Ascending aorta (tissue), 2 donors: Measurements from ENCODE around the gene AFG3L2. TPM values are rescaled to one million over a fixed set of nuclear protein-coding genes. Genes with fewer than 3 reads are reported as not detected.

Experiments used
- DNase-seq, 2 donors: peaks; one replicate each; pipeline ENCODE4 v3.0.0-alpha.2; 2019; ENCODE audit warnings: low spot score in 2 of 2
- H3K27ac ChIP-seq, 2 donors: fragments of 200-600 bp; sonication (generic); one replicate each; pipeline ENCODE4 v1.5.1; 2016 to 2017; ENCODE audit warnings: mild to moderate bottlenecking in 1 of 2
- H3K27me3 ChIP-seq: fragments of 200-600 bp; sonication (generic); one replicate; pipeline ENCODE4 v1.5.1; 2017
- H3K36me3 ChIP-seq, 2 donors: fragments of 200-600 bp; sonication (generic); one replicate each; pipeline ENCODE4 v1.5.1; 2016
- H3K4me1 ChIP-seq, 2 donors: fragments of 200-600 bp; sonication (generic); one replicate each; pipeline ENCODE4 v1.5.1; 2016 to 2017; ENCODE audit warnings: mild to moderate bottlenecking in 1 of 2
- H3K4me3 ChIP-seq, 2 donors: fragments of 200-600 bp; sonication (generic); one replicate each; pipeline ENCODE4 v1.5.1; 2016 to 2017; ENCODE audit warnings: mild to moderate bottlenecking in 1 of 2
- H3K9me3 ChIP-seq, 2 donors: fragments of 200-600 bp; sonication (generic); one replicate each; pipeline ENCODE4 v1.5.1; 2016
- intact Hi-C: fragments of 100-400 bp; cut with DNase I; formaldehyde crosslinking; loops from one replicate; pipeline ENCODE4 v1.15.1; 2023
- total RNA-seq: library from RNA; depleted of rRNA; stranded (reverse); fragments of >200 nt; gene quantifications from one replicate; pipeline ENCODE4 v1.1.0, GENCODE V29; 2016
- TF ChIP-seq, protein P1 (sequence below), 3 experiments: fragments of 200-600 bp in 2 of 3; fragments of 450-650 bp in 1 of 3; sonication (generic) in 2 of 3; IDR thresholded peaks; one replicate each; pipeline ENCODE4 v1.5.1; 2016 to 2019; ENCODE audit warnings: antibody characterized with exemption in 3 of 3, mild to moderate bottlenecking in 1 of 3, moderate library complexity in 1 of 3

AFG3L2 gene
- total RNA-seq, 1 donor from 2014 or later: 31.5 TPM

DNA sequence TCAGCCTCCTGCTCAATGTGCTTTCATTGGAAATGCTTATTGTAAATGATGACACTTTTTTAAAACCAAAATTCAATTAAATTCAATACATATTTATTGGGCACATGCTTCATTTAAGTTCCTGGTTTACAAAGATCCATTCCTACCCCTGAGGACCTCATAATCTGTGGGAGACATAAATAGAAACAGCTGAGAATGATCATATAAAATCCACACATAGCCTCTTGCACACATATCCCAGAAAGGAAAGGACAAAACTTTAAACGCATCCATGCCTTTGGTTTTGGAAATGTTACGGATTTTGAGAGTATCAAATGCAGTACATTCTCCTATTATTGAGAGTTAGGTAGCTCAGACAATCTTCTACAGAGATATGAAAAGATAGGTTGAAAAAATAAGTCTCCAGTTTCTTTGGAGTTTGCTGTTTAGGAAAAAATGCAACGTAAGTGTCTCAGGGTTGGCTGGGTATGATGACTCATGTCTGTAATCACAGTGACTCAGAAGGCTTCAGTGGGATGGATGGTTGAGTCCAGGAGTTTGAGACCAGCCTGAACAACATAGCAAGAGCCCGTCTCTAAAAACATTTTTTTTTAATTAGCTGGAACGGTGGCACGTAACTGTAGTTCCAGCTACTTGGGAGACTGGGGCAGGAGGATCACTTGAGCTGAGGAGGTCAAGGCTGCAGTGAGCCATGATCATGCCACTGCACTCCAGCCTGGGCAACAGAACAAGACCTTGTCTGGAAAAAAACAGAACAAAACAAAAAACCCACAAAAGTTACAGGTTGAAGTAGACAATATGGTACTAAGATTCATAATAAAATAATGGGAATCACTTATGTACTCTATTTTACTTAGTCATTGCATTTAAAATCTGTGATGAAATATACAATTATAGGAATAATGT, 26.8 kb upstream of the AFG3L2 start:
- Histone ChIP-seq H3K36me3 (no peaks in the 10 kb centered on the region), H3K4me3 (no peak overlapping the region), H3K27ac (no peak overlapping the region), H3K9me3 (no peaks in the 10 kb centered on the region), H3K4me1 (peaks cover 0 to 4% of the 10 kb centered on the region in 2 donors), H3K27me3 (no peaks in the 10 kb centered on the region)
- TF ChIP-seq, protein P1, sequence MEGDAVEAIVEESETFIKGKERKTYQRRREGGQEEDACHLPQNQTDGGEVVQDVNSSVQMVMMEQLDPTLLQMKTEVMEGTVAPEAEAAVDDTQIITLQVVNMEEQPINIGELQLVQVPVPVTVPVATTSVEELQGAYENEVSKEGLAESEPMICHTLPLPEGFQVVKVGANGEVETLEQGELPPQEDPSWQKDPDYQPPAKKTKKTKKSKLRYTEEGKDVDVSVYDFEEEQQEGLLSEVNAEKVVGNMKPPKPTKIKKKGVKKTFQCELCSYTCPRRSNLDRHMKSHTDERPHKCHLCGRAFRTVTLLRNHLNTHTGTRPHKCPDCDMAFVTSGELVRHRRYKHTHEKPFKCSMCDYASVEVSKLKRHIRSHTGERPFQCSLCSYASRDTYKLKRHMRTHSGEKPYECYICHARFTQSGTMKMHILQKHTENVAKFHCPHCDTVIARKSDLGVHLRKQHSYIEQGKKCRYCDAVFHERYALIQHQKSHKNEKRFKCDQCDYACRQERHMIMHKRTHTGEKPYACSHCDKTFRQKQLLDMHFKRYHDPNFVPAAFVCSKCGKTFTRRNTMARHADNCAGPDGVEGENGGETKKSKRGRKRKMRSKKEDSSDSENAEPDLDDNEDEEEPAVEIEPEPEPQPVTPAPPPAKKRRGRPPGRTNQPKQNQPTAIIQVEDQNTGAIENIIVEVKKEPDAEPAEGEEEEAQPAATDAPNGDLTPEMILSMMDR (IDR thresholded peaks at IDR 0.05): no peak
- intact Hi-C loops: no loop called here
- DNase-seq: no peak

GRCh38 chr18:12401881-12402280, 24.9 kb upstream of the AFG3L2 start:
- Histone ChIP-seq H3K27ac (no peak overlapping the region), H3K4me1 (no peaks in the 10 kb centered on the region), H3K36me3 (no peaks in the 10 kb centered on the region), H3K9me3 (no peaks in the 10 kb centered on the region), H3K27me3 (no peaks in the 10 kb centered on the region), H3K4me3 (no peak overlapping the region)
- no peak for DNase-seq
- intact Hi-C loops: no loop called here
- TF ChIP-seq, protein P1 (IDR thresholded peaks at IDR 0.05): no peak

GRCh38 chr18:12399231-12399630, 22.2 kb upstream of the AFG3L2 start:
- Histone ChIP-seq H3K4me3 (no peak overlapping the region), H3K9me3 (no peaks in the 10 kb centered on the region), H3K36me3 (no peaks in the 10 kb centered on the region), H3K27me3 (no peaks in the 10 kb centered on the region), H3K4me1 (no peaks in the 10 kb centered on the region), H3K27ac (no peak overlapping the region)
- TF ChIP-seq, protein P1 (IDR thresholded peaks at IDR 0.05): no peak
- intact Hi-C loops: no loop called here
- no peak for DNase-seq

DNA sequence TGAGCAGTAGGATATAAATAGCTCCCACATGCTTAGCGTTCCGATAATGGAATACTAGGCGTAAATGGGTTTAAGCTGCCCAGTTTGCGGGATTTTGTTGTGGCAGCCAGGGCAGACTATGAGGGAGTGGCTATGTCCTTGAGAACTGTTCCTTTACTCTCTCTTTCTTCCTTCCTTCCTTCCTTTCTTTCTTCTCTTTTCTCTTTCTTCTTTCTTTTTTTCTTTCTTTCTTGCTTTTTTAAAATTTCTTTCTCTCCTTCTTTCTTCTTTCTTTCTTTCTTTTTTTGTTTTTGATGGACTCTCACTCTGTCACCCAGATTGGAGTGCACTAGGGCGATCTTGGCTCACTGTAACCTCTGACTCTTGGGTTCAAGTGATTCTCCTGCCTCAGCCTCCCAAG, 21.6 kb upstream of the AFG3L2 start:
- no peak overlapping the region for H3K4me3 ChIP-seq
- no peaks in the 10 kb centered on the region for H3K27me3 ChIP-seq
- H3K4me1 ChIP-seq: no peaks in the 10 kb centered on the region
- H3K27ac ChIP-seq: no peak overlapping the region
- DNase-seq: no peak
- TF ChIP-seq, protein P1 (IDR thresholded peaks at IDR 0.05): no peak
- no peaks in the 10 kb centered on the region for H3K9me3 ChIP-seq
- no peaks in the 10 kb centered on the region for H3K36me3 ChIP-seq
- intact Hi-C loops: no loop called here

DNA sequence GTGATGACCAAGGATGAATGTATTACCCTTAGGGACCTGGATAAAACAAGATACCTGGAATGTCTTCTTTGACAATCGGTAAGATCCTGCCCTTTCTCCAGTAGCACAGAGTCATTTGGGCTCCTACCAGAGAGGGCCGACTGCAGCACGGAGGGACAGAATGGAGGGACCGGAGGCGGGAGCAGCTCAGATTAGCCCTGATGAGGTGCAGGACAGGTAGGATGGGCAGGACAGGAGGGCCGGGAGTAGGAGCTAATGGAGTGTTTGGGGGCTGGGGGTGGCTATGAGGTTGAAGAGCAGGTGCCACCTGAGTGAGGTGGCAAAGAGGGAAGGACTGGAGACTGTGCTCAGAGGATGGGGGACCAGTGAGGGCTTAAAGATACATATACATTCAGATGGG, 20.8 kb upstream of the AFG3L2 start:
- TF ChIP-seq, protein P1 (IDR thresholded peaks at IDR 0.05): no peak
- Histone ChIP-seq H3K36me3 (no peaks in the 10 kb centered on the region), H3K27ac (no peak overlapping the region), H3K9me3 (no peaks in the 10 kb centered on the region), H3K4me3 (no peak overlapping the region), H3K27me3 (no peaks in the 10 kb centered on the region), H3K4me1 (no peaks in the 10 kb centered on the region)
- intact Hi-C loops: no loop called here
- no peak for DNase-seq
